ENCODE results near the gene ANAPC5.

GRCh38 chr12:121357331-121357730 lies 5.1 kb upstream of the ANAPC5 start:
- no peak for TF ChIP-seq POLR2A (IDR thresholded peaks at IDR 0.05)
- no peak for TF ChIP-seq CTCF (IDR thresholded peaks at IDR 0.05)

Data from Peyer's patch (tissue), 4 donors.